ENCODE measurements around the gene DCPS.

The DCPS gene

DNA sequence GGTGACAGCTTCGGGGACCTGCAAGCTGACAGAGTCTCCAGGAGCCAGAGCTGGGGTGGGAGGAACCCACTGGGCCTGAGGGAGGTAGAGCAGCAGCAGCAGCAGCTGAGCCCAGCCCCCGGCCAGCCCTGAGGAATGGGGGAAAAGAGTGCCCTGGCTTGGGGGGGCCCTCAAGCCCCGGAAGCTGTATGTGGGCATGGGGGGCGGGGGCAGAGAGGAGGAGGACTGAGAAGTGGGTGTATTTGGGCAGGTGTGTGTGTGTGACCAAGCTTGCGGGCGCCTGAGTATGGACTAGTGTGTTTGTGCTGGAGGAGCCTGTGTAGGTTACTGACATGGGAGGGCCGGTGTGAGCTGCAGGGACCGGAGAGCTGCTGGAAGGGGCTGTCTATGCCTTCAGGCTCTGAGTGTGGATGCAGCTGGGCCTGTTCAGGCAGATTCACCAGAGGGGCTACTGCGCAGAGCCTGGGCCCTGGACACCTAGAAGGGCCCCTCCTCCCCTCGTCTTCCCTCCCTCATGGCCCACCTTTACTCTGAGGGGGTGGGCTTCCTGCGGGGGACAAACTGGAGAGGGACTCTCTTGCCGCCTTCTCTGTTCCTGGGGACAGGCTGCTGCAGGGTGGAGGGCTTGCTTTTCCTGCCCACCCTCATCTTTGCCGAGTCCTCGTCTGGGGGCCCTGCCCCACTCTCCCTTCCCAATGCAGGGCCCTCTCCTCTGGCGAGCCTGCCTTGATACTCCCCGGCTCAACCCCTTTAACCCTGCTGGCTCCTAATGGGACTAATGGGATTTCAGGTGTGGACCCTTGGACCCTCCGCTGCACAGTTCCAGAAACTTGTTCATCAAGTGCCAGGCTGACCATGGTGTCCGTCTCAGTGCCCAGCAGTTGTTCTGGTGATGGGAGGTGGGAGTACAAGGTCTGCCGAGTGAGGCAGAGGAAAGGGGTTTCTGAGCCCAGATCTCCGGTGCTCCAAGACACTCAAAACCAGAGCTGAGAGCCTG is 79.8 kb downstream of the DCPS start:
- no peak for TF ChIP-seq TAF1 (IDR thresholded peaks at IDR 0.05; ENCODE audit: borderline replicate concordance, insufficient read depth, low read length)
- TF ChIP-seq FOXP2 (optimal IDR thresholded peaks at IDR 0.05; ENCODE audit: borderline replicate concordance, extremely low read depth, extremely low read length, insufficient read depth): no peak
- TF ChIP-seq SIN3A (IDR thresholded peaks at IDR 0.05; ENCODE audit: borderline replicate concordance, insufficient read depth, low read length): no peak
- no peak for TF ChIP-seq POLR2AphosphoS5 (IDR thresholded peaks at IDR 0.05; ENCODE audit: low read depth, low read length)

DNA sequence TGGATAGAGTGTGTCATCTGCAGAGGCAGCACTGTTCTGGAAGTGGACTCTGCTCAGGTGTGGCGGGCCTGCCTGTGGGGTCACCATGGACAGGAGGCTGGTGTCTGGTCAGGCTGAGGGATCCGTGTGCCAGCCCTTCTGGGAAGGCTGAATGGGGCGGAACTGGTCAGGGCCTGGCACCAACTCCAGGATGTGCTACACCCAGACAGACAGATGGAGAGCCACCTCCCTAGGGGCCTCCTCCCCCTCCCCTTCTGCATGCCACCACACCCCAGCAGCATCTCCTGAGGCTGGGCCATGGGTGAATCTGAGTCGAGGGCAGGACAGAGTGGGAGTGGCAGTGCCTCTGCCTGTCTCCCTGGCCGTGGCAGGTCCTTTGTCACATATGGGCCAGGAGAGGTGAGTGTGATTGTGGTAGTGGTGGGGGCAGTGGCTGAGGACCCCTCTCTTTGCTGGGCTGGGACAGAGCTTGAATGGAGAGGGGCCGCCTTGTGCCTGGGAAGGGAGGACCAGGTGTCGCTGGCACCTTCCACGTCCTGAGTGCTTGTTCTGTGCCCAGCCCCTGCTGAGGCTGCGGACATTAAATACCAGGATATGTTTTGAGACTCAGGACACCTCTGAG is 80.7 kb downstream of the DCPS start:
- TF ChIP-seq SIN3A (IDR thresholded peaks at IDR 0.05; ENCODE audit: borderline replicate concordance, insufficient read depth, low read length) (no peak), POLR2AphosphoS5 (IDR thresholded peaks at IDR 0.05; ENCODE audit: low read depth, low read length) (no peak), TAF1 (IDR thresholded peaks at IDR 0.05; ENCODE audit: borderline replicate concordance, insufficient read depth, low read length) (no peak), FOXP2 (optimal IDR thresholded peaks at IDR 0.05; ENCODE audit: borderline replicate concordance, extremely low read depth, extremely low read length, insufficient read depth) (no peak)
- TF ChIP-seq, protein P1, sequence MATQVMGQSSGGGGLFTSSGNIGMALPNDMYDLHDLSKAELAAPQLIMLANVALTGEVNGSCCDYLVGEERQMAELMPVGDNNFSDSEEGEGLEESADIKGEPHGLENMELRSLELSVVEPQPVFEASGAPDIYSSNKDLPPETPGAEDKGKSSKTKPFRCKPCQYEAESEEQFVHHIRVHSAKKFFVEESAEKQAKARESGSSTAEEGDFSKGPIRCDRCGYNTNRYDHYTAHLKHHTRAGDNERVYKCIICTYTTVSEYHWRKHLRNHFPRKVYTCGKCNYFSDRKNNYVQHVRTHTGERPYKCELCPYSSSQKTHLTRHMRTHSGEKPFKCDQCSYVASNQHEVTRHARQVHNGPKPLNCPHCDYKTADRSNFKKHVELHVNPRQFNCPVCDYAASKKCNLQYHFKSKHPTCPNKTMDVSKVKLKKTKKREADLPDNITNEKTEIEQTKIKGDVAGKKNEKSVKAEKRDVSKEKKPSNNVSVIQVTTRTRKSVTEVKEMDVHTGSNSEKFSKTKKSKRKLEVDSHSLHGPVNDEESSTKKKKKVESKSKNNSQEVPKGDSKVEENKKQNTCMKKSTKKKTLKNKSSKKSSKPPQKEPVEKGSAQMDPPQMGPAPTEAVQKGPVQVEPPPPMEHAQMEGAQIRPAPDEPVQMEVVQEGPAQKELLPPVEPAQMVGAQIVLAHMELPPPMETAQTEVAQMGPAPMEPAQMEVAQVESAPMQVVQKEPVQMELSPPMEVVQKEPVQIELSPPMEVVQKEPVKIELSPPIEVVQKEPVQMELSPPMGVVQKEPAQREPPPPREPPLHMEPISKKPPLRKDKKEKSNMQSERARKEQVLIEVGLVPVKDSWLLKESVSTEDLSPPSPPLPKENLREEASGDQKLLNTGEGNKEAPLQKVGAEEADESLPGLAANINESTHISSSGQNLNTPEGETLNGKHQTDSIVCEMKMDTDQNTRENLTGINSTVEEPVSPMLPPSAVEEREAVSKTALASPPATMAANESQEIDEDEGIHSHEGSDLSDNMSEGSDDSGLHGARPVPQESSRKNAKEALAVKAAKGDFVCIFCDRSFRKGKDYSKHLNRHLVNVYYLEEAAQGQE (IDR thresholded peaks at IDR 0.05; ENCODE audit: insufficient read depth in 1 of 2, low read depth in 2 of 2, low read length in 2 of 2): no peak

DNA sequence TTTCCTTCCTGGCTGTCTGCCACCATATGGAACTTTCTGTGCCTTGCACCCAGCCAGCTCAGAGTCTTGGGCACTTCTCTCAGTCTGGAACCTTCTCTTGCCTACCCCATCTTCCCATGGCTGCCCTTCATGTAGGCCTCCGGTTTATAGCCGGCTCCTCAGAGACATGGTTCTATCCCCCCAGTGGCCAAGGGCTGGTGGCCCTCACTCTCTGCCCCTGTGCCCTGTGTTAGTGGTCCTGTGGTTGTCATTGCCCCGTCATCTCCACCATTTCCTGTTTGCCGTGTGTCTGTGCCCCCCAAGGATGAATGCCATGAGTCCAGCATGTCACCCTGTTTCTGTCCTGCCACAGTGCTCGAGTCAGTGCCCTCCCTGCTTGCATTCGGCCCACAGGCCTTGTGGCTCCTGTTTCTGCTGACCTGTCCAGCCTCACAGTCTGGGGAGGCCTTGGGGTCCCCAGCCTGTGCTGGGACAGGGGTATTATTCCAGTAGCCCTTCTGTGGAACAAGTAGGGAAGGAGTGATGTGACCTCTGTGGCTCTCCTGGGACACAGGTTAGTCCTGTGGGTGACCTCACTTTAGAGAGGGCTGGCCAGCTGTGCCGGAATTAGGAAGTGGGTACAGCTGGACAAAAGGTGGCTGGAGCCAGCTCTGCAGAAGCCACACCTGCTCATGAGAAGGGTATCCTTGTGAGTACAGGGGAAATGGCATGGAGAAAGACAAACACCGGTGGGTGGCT is 82.3 kb downstream of the DCPS start:
- TF ChIP-seq POLR2AphosphoS5 (IDR thresholded peaks at IDR 0.05; ENCODE audit: low read depth, low read length) (no peak), TAF1 (IDR thresholded peaks at IDR 0.05; ENCODE audit: borderline replicate concordance, insufficient read depth, low read length) (no peak), SIN3A (IDR thresholded peaks at IDR 0.05; ENCODE audit: borderline replicate concordance, insufficient read depth, low read length) (no peak), FOXP2 (optimal IDR thresholded peaks at IDR 0.05; ENCODE audit: borderline replicate concordance, extremely low read depth, extremely low read length, insufficient read depth) (no peak)
- TF ChIP-seq, protein P1 (IDR thresholded peaks at IDR 0.05; ENCODE audit: insufficient read depth in 1 of 2, low read depth in 2 of 2, low read length in 2 of 2): no peak

DNA sequence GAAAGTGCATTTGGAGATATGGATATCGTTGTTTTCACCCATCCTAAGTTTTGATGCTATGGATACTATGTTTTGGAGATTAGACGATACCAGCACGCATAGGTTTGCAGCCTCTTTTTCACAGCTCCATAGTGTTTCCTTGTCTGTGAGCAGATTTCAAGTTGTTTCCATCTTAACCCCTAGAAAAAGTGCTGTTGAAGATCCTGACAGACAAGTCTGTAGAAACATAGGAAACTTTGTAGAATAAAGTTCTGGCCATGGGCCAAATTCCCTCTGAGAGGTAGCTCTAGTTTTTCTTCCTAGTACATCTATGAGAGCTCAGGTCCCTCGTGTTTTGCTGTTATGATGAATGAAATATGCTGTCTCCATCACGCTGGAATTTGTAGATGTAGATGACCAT is 84.0 kb downstream of the DCPS start:
- TF ChIP-seq POLR2AphosphoS5 (IDR thresholded peaks at IDR 0.05; ENCODE audit: low read depth, low read length) (no peak), TAF1 (IDR thresholded peaks at IDR 0.05; ENCODE audit: borderline replicate concordance, insufficient read depth, low read length) (no peak), FOXP2 (optimal IDR thresholded peaks at IDR 0.05; ENCODE audit: borderline replicate concordance, extremely low read depth, extremely low read length, insufficient read depth) (no peak), SIN3A (IDR thresholded peaks at IDR 0.05; ENCODE audit: borderline replicate concordance, insufficient read depth, low read length) (no peak)
- TF ChIP-seq, protein P1 (IDR thresholded peaks at IDR 0.05; ENCODE audit: insufficient read depth in 1 of 2, low read depth in 2 of 2, low read length in 2 of 2): no peak

All from PFSK-1 (cell line).